ENCODE measurements around the gene TLL1.

The TLL1 gene

DNA sequence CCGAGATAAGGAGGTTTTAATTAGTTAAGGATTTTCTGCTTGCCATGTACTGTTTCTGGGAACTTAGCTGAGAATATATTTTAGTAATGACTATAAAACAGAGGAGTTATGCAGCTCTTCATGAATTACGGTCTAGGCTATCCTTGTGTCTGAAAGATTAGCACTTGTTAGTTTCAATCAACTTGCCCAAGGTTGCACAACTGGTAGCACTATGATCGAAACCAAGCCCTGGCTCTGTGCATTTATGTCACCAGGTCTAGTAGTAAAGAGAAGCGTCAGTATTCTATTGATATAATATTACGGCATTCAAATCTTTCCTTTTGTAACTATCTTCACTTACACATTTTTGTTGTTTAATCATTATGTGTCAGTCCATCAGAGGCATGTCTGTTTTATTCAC, 176.0 kb downstream of the TLL1 start:
- DNase-seq (ENCODE audit: low spot score): no peak

DNA sequence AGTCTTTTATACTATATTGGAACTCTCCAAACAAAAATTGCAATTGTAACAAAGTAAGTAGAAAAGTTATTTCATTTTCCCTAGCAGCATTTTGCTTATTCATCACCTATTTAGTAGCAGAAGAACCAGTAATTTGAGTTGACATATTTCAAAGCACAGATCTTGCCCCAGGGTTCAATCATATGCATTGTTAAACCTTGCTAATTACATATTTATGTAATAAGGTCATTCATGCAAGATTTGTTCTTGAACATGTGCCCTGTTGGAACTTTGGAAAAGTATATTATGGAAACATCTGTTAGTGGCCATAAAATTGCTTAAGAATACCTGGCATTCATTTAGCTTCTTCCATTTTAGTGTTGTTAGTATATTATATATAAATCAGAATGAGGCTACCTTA, 191.7 kb downstream of the TLL1 start:
- no peak for DNase-seq (ENCODE audit: low spot score)

DNA sequence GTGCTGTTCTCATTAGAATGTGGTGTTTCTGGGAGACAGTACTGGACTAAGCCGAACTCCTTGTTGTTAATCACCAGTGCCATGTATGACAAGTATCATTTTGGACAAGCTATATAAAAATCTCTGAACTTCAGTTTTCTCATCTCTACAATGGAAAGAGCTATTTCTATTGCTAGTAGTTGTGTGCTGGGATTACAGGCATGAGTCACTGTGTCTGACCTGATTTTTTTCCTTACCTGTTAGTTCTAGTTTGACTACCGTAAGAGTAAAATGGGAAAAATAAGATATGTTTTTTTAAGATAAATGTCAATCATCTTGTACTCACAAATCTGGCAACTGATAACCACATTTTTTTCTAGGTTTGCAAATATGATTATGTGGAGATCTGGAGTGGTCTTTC, 192.3 kb downstream of the TLL1 start:
- no peak for DNase-seq (ENCODE audit: low spot score)

DNA sequence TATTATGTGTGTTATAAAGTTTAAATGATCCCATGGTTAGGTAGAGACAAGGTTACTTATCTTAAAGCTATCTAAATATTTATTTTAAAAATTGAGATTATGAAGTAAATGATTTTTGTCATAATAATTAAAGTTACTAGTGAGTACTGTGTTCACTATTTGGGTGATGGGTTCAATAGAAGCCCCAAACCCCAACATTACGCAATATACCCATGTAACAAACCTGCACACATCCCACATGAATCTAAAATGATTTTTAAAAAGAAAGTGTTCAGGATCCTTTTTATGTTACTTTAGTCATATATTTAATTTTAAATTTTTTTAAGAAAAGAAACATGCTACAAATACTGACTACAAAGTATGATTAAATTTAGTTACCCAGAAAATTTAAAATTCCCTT, 193.9 kb downstream of the TLL1 start:
- no peak for DNase-seq (ENCODE audit: low spot score)

DNA sequence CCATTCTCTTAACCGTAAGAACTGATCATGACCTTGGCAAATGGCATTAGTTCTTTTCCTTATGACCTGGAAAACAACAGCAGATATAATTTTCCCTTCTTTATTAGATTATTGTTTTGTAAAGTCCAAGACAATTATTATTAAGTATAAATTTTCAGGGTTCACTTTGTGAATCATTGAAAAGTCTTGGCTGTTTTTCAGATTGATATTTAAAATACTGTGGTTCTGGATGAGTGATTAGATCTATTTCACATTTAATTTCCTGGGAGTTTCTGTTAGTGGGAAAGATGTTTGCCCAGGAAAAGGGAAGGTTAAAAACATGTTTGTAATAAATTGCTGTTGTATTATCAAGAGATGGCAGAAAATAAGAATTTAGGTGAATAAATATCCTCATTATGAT, 194.9 kb downstream of the TLL1 start:
- DNase-seq (ENCODE audit: low spot score): no peak

DNA sequence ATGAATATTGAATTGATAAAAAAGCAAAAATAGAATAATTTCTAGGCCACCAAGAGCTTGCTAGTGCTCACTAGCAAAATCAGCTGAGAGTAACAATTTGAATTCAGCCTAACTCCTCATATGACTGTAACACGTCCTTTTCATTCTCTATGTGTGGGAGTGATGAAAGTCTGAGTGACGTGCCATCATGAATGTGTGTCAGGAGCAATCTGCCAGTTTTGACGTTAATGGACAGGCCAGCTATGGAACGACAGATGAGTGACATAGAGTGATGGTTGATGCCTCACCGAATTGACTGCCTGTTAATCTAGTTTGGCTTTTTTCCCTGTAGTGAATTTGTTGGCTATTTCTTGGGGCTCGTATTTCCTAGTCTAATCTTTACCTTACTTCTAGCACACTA, 200.7 kb downstream of the TLL1 start:
- no peak for DNase-seq (ENCODE audit: low spot score)

DNA sequence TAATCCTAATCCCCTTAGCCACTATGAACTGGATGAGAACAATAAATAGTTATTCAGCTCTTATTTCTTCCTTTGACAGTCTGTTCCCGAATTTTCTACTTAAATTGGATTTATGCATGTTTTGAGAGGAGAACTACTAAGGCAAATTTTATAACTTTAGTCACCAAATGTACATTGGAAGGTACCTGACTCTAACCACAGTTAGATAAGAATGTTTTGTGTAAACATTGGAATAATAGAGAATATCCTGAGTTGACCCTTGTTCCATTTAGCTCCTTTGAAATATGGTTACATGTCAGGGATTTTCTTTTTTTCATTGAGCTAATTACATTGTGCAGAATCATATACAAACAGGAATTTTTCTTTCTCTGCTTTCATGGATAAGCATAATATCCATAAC, 202.6 kb downstream of the TLL1 start:
- DNase-seq (ENCODE audit: low spot score): no peak

DNA sequence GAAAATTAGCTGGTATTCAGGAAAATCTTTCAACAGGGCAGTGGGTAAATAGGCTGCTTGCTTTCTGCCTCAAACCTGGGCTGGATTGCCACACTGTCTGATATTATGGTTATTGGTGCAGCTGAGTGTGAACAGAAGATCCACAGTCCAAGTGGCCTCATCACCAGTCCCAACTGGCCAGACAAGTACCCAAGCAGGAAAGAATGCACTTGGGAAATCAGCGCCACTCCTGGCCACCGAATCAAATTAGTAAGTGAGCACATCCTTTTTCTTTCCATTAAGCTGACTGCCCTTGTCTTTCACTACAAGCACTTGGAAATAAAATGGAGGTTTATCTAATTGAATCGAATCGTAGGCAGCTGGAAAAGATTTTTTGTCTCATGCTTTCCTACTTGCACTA, 204.7 kb downstream of the TLL1 start:
- no peak for DNase-seq (ENCODE audit: low spot score)

DNA sequence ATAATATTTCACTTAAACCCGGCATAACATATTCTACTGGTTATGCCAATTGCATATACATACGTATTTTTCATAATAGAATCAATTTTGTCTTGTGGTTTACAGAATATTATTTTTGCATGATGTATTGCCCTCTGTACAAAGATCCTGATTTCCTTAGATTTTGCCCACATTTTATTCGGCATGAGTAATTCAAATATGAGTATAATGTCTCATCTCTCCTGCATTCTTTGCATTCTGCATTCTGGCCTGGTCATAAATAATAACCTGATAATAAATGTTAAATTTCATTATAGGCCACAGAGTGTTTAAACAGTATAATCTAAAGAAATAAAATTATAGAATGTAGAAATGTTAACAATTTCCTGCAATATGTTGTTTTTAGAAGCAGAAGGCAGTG, 205.3 kb downstream of the TLL1 start:
- DNase-seq (ENCODE audit: low spot score): no peak

DNA sequence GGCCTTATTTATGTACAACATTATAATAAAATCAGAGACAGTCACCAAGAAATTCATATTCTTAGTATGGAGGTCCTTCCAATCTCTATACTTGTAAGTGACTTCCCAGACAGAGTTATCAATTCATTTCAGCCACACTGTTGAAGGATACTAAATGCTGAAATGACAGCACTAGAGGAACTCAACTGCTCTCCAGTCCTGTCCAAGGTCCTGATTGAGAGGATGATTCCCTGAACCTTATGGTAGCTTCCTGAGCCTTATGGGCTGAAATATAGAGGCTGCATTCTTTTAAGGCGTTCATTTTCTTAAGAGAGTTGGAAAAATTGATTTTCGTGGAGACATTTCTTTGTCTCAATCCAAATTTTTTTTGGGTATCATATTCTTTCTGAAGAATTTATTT, 205.9 kb downstream of the TLL1 start:
- no peak for DNase-seq (ENCODE audit: low spot score)

DNA sequence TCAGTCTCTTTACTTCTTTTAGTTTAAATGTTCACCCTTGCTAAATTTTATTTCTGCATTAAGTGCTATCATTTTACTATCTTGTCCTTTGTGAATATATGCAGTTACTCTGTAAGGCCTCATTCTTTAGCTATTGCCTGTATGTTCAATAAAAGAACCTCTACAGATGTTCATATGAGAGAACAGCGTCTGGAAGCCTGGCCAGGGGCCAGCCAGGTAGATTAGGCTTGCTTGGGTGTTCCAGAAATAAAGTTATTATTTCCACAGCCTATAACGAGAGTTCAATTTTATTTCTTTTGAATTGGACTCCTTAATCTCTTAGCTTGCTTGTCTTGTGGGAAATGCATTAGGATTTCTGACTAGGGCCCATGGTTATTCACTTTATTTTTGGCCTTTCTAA, 214.5 kb downstream of the TLL1 start:
- DNase-seq (ENCODE audit: low spot score): no peak

DNA sequence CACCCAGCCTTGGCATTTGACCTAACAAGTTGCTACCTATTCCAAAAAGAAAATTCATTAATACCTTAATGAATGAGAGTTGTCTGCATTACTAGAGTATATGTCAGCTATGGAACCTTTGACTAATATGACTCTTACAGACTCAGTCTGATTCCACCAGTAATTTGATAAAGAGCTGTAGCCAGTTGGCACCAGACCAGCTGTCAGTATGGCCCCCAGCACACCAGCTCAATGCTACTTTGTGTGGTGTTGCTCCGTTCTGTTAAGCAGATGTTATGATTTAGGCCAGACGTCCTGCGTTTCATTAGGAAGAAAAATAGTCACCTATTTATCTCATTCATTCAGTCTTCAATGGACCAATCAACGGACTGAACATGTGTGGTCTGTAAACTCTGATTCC, 215.5 kb downstream of the TLL1 start:
- DNase-seq (ENCODE audit: low spot score): no peak

DNA sequence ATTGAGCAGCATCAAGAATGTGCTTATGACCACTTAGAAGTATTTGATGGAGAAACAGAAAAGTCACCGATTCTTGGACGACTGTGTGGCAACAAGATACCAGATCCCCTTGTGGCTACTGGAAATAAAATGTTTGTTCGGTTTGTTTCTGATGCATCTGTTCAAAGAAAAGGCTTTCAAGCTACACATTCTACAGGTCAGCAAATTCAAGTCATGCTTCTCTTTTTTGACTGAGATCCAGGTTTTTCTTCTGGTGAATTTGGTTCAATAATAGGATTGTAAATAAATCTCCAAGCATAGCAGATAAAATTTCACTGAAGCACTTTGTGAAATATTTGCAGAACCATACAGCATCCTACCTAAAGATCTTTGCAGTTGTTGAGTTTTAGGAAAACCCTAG, 218.1 kb downstream of the TLL1 start:
- no peak for DNase-seq (ENCODE audit: low spot score)

DNA sequence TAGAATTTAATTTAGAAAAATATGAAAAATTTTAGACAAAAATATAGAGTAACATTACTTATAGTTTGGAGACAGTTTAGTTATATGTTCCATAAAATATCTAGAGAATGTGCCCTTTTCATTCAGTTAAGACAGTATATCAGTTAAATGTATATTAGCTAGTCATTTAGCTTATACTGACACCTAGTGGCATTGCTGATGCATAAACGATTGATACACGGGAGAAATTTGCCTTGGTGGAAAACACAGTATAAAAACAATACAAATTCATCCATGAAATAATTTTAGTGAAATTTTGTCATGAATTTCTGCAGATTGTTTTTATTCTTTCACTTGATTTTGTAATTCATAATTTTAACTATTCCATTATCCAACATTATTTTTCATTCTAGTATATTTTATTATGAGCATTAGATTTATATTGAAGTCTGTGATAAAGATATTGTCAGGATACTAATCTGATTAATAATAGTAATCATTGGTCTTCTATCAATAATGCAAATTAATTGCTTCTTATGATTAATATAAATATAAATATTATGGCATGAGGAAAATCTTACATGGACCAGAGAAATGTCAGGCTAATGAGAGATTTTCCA, 219.0 kb downstream of the TLL1 start:
- peak; percentile 59 for DNase-seq (ENCODE audit: low spot score)

DNA sequence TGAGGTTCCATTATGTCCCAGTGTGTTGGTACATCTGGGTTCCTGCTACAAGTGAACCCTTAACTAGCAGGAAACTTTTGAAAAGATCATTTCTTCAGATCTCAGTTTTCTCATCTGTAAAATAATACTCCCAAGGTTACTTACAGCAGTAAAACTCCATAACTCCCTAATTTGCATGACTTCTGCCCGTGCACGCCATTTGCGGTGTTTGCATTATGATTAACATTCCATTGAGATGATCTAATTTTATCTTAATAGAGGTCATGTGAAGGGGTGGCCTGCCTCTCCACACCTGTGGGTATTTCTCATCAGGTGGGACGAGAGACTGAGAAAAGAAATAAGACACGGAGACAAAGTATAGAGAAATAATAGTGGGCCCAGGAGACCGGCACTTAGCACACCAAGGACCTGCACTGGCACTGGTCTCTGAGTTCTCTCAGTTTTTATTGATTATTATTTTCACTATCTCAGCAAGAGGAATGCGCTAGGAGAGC, 219.8 kb downstream of the TLL1 start:
- no peak for DNase-seq (ENCODE audit: low spot score)

DNA sequence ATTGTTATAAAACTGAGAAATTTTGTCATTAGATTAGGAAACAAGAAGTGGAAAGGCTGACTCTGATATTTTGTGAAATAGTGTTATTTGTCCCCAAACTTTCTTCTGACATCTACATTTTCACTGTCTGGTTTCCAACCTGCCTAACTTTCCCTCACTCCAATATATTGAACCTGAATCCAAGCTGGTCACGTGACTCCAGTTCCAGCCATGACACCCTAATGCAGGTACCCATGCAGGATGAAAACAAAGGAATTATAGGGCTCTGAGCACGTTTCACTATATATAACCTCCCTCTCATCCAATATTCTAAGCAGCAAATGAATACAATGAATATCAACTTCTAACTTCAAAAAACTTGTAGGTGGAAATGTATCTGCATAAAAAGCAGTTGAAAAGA, 231.6 kb downstream of the TLL1 start:
- DNase-seq (ENCODE audit: low spot score): no peak

DNA sequence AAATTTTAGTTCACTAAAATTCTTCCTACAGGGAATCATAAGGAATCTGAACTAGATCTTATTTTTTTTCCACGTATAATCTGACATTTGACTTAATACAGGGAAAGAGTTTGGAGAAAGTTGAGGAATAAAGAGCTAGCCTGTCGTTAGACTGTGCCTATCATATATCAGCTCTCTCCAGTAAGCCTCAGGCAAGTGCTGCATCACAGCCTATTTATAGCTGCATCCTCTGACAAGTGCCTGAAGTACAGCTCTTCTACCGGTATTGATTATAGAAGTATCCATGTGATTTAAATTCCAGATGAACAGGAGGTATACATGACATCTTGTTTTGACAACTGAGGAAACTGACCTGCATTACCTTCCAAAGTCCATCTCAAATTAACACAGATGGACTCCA, 248.9 kb downstream of the TLL1 start:
- DNase-seq (ENCODE audit: low spot score): no peak

DNA sequence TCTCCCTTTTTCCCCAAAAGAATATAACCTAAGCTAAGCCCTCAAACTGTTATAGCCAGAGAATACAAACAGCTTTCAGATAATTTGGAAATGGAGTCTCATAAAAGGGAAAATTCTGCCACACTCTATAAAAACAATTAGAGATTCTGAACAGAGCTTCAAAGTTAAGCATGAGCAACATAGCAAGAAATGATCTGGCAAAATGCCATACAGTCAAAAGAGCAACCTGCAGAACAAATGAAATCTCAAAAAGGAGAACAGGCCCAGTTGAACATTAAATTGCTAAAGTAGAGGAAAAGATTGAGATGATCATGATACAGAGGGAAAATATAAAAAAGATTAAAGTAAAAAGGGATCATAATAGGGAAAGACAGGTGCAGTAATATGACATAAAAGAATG, 250.5 kb downstream of the TLL1 start:
- DNase-seq (ENCODE audit: low spot score): no peak

DNA sequence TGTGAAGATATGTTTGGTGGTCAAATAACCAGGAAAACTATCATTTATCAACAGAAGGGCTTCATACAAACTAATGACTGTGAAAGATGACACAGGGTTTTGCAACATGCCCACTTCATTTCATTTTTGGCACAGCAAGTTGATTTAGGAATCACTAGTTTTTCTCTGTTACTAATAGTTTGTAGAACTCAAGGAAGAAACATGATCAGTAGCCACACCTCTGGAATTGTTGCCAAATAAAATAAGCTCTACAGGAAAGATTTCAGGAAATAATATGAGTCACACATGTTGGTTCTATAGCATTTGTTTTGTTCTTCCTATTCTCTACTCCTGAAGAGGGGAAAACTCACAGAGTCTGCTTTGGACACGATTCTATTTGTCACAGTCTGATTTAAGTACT, 255.4 kb downstream of the TLL1 start:
- DNase-seq (ENCODE audit: low spot score): no peak

DNA sequence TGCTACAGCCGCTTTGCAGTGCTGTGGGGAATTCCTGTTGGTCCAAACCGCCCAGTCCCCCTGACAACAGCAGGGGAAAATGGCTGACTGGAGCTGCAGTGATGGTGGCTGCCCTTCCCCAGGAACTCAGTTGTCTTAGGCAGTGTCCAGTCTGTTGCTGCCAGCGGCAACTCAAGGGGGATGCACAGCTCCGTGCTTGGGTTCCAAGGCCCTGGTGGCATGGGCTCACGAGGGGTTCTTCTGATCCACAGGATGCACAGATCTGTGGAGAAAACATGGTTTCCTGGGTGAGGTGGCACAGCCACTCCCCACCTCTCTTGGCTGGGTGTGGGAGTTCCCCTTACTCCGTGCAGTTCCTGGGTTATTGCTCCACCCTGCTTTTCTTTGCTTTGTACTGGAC, 261.2 kb downstream of the TLL1 start:
- DNase-seq (ENCODE audit: low spot score): no peak

DNA sequence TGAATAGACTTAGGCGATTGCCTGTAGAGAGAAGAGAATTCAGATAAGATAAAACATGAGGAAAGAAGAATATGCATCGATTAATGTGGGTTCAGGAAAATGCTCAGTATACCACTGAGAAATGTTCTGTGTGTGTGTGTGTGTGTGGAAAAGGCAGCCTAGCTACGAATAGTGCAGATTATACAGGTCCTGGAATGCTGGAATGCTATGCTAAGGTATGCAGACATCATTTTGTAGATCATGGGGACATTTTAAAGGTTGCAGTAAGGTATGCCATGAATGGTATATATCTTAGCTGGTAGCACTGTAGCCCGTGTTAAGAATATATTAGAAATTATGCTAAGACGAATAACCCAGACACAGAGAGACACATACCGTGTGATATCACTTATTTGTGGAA, 267.9 kb downstream of the TLL1 start:
- DNase-seq (ENCODE audit: low spot score): no peak

DNA sequence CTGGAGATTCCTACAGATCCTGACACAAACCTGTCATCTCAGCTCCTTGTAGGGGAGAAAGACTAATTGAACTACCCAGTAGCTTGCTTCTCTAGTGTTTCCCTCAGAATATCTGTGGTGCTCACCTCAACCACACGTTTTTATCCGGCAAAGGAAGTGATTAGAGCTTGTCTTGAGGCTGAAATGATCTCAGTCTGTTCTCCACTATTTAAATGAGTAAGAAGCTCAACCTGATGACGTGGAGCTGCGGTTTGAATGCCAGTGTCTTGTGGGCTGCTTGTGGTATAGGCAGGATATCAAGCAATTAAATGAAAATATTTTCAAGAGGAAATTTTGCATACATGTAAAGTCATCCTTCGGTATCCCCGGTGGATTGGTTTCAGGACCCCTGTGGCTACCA, 270.2 kb downstream of the TLL1 start:
- DNase-seq (ENCODE audit: low spot score): peak; percentile 7

DNA sequence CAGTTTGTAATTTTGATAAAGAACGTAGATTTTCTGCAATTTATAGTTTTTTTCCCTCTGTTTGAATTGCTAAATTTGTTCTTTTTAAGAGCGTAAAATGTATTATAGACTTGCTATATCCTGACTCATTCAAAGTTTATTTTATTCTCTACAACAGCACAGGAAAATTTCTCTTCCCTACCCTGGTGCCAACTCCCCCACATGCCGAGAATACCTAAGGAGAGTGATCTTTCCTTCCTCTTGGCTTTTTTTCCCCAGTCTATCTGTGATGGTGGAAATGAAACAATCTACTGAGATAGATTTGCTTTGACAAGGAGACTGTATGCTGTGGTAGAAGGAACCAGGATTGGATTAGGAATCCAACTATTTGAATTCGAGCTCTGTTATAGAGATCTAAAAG, 271.6 kb downstream of the TLL1 start:
- DNase-seq (ENCODE audit: low spot score): no peak

DNA sequence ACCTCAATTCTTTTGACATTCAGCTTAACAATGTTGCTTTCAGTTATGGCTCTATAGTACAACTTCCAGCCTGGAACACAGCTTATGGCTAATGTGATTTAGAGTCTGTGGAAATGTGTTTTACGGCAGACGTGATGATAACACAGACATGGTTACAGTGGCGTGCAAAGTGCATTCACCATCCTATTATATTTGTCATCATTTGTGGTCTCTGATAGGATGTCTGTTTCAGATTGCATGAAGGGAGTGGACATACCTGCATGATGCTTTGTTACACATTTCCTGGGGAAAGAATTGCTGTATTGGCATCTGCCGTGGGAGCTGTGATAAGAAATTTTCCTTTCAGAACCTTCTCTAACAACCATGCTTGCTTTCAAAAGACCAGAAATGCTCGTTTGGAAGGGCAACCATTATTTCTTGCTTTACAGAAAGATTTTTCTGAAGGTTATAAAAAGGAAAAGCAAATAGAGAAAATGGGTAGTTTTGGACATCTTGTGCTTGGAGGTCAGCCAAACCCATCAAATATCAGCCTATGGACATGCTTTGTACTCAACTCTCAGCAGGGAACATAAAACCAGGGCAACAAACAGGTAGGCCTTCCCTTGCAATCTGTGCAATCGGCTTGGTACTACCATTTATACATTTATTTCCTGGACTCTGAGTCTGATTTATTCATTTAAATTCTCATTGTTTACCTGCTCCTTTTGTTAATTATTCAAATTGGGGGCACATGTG, 273.9 kb downstream of the TLL1 start:
- no peak for DNase-seq (ENCODE audit: low spot score)

Data from NAMALWA (cell line).